ENCODE results near the gene CTNNBL1. TPM values are rescaled to one million over a fixed set of nuclear protein-coding genes. Genes with fewer than 3 reads are reported as not detected.

CTNNBL1 gene
- total RNA-seq, 2 donors from 2014 or later: 68.6 to 68.7 TPM

- Mint-ChIP-seq H3K27ac (no peak overlapping the region), H3K9me3 (no peaks in the 10 kb centered on the region), H3K4me1 (peaks cover 6% of the 10 kb centered on the region), H3K36me3 (ENCODE audit: low read depth) (peaks cover 10% of the 10 kb centered on the region), H3K4me3 (no peak overlapping the region), H3K27me3 (ENCODE audit: insufficient read depth) (no peaks in the 10 kb centered on the region)
- Histone ChIP-seq H3K4me3 (ENCODE audit: low read length) (no peak overlapping the region), H3K27ac (ENCODE audit: low read depth, low read length) (no peak overlapping the region), H3K9me3 (ENCODE audit: control insufficient read depth, low read length) (no peaks in the 10 kb centered on the region), H3K27me3 (ENCODE audit: control insufficient read depth, insufficient read depth, low read length, poor library complexity, severe bottlenecking) (no peaks in the 10 kb centered on the region), H3K36me3 (ENCODE audit: control insufficient read depth, insufficient read depth, low read length) (peaks cover 23% of the 10 kb centered on the region), H3K9ac (ENCODE audit: extremely low read depth, low read length, poor library complexity, severe bottlenecking) (no peak overlapping the region), H3K4me1 (ENCODE audit: control insufficient read depth, insufficient read depth, low read length) (no peaks in the 10 kb centered on the region)
- TF ChIP-seq, protein P1, sequence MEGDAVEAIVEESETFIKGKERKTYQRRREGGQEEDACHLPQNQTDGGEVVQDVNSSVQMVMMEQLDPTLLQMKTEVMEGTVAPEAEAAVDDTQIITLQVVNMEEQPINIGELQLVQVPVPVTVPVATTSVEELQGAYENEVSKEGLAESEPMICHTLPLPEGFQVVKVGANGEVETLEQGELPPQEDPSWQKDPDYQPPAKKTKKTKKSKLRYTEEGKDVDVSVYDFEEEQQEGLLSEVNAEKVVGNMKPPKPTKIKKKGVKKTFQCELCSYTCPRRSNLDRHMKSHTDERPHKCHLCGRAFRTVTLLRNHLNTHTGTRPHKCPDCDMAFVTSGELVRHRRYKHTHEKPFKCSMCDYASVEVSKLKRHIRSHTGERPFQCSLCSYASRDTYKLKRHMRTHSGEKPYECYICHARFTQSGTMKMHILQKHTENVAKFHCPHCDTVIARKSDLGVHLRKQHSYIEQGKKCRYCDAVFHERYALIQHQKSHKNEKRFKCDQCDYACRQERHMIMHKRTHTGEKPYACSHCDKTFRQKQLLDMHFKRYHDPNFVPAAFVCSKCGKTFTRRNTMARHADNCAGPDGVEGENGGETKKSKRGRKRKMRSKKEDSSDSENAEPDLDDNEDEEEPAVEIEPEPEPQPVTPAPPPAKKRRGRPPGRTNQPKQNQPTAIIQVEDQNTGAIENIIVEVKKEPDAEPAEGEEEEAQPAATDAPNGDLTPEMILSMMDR (conservative IDR thresholded peaks at IDR 0.05): no peak
- 94 to 100% methylated on average over 2 of the region's 2 CpGs for WGBS, 2 experiments (ENCODE audit: insufficient coverage in 1 of 2, insufficient read length in 1 of 2)
- DNase-seq: no peak
Observed at GRCh38 chr20:37801921-37802320, 108.1 kb downstream of the CTNNBL1 start.

- 86 to 96% methylated on average over 4 to 8 of the region's 8 CpGs for WGBS, 2 experiments (ENCODE audit: insufficient coverage in 1 of 2, insufficient read length in 1 of 2)
- Histone ChIP-seq H3K27me3 (ENCODE audit: control insufficient read depth, insufficient read depth, low read length, poor library complexity, severe bottlenecking) (no peaks in the 10 kb centered on the region), H3K9me3 (ENCODE audit: control insufficient read depth, low read length) (no peaks in the 10 kb centered on the region), H3K4me3 (ENCODE audit: low read length) (no peak overlapping the region), H3K4me1 (ENCODE audit: control insufficient read depth, insufficient read depth, low read length) (no peaks in the 10 kb centered on the region), H3K9ac (ENCODE audit: extremely low read depth, low read length, poor library complexity, severe bottlenecking) (no peak overlapping the region), H3K36me3 (ENCODE audit: control insufficient read depth, insufficient read depth, low read length) (peaks cover 30% of the 10 kb centered on the region), H3K27ac (ENCODE audit: low read depth, low read length) (no peak overlapping the region)
- Mint-ChIP-seq H3K9me3 (no peaks in the 10 kb centered on the region), H3K27me3 (ENCODE audit: insufficient read depth) (no peaks in the 10 kb centered on the region), H3K4me1 (peaks cover 6% of the 10 kb centered on the region), H3K4me3 (no peak overlapping the region), H3K27ac (no peak overlapping the region), H3K36me3 (ENCODE audit: low read depth) (peaks cover 13% of the 10 kb centered on the region)
- DNase-seq: no peak
- TF ChIP-seq, protein P1 (conservative IDR thresholded peaks at IDR 0.05): no peak
Observed at GRCh38 chr20:37803438-37804307, 109.8 kb downstream of the CTNNBL1 start.

- Mint-ChIP-seq H3K27me3 (ENCODE audit: insufficient read depth) (no peaks in the 10 kb centered on the region), H3K36me3 (ENCODE audit: low read depth) (peaks cover 18% of the 10 kb centered on the region), H3K9me3 (no peaks in the 10 kb centered on the region), H3K4me3 (no peak overlapping the region), H3K27ac (no peak overlapping the region), H3K4me1 (peaks cover 6% of the 10 kb centered on the region)
- whole genome bisulfite sequencing, 2 experiments (ENCODE audit: insufficient coverage in 1 of 2, insufficient read length in 1 of 2): 94 to 98% methylated on average over 4 to 16 of the region's 16 CpGs
- Histone ChIP-seq H3K9me3 (ENCODE audit: control insufficient read depth, low read length) (peaks cover 4% of the 10 kb centered on the region), H3K4me3 (ENCODE audit: low read length) (no peak overlapping the region), H3K9ac (ENCODE audit: extremely low read depth, low read length, poor library complexity, severe bottlenecking) (no peak overlapping the region), H3K27ac (ENCODE audit: low read depth, low read length) (no peak overlapping the region), H3K36me3 (ENCODE audit: control insufficient read depth, insufficient read depth, low read length) (peaks cover 41% of the 10 kb centered on the region), H3K27me3 (ENCODE audit: control insufficient read depth, insufficient read depth, low read length, poor library complexity, severe bottlenecking) (no peaks in the 10 kb centered on the region), H3K4me1 (ENCODE audit: control insufficient read depth, insufficient read depth, low read length) (no peaks in the 10 kb centered on the region)
- TF ChIP-seq, protein P1 (conservative IDR thresholded peaks at IDR 0.05): no peak
- DNase-seq: no peak
Observed at GRCh38 chr20:37804584-37805566, 111.0 kb downstream of the CTNNBL1 start.

Data from endodermal cell (in vitro differentiated cells).